ENCODE measurements around the gene EGFL7.

DNA sequence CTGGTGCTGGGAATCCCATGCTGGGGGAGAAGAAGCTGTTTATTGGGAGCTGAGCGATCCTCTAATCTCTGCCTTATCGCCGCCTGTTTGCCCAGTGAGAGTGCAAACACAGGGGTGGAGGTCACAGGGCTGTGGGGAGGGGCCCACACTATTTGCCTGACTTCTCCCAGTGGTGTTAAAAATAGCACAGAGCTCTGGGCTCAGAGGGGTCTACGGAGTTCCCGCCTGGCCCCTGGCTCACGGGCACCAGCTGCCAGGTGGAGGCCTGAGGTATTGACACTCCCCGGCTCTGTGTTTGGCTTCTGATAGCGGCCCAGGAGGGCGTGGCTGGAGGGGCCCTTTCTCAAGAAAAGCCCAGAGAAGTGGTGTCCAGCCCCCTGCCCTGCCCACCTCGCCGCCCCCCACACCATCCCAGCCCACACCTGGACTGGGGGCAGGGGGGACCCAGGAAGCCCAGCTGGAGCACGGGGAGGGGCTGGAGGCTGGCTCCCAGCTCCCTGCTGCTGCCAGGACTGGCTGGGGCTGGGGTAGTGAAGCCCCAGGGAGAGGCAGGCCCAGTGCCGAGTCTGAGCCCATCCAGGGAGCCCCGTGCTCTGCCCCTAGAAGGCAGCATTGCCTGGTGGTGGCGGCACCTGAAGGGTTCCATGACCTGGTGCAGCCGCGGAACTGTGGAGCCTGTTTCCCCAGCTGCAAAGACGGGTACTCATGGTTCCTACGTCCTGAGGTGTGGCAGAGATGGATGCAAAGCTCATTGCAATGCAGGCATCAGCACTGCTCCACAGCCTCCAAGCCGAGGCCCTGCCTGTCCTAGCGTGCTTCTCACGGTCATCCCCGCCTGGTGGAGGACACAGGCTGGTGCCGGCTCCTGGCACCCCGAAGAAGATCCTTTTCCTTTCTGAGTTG lies 35.7 kb upstream of the EGFL7 start:
- TF ChIP-seq, protein P1, sequence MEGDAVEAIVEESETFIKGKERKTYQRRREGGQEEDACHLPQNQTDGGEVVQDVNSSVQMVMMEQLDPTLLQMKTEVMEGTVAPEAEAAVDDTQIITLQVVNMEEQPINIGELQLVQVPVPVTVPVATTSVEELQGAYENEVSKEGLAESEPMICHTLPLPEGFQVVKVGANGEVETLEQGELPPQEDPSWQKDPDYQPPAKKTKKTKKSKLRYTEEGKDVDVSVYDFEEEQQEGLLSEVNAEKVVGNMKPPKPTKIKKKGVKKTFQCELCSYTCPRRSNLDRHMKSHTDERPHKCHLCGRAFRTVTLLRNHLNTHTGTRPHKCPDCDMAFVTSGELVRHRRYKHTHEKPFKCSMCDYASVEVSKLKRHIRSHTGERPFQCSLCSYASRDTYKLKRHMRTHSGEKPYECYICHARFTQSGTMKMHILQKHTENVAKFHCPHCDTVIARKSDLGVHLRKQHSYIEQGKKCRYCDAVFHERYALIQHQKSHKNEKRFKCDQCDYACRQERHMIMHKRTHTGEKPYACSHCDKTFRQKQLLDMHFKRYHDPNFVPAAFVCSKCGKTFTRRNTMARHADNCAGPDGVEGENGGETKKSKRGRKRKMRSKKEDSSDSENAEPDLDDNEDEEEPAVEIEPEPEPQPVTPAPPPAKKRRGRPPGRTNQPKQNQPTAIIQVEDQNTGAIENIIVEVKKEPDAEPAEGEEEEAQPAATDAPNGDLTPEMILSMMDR (IDR thresholded peaks at IDR 0.05): no peak
- TF ChIP-seq POLR2A (IDR thresholded peaks at IDR 0.05) (no peak), EP300 (IDR thresholded peaks at IDR 0.05) (no peak)

Data from ovary (tissue), 3 donors.